Natural killer cell treated with Interleukin-12 subunit alpha and Interleukin-12 subunit beta and Interleukin-15 and Interleukin-18, amount 100 ng/mL, for 72 hours (primary cell): ENCODE measurements around the gene AQP1. TPM values are rescaled to one million over a fixed set of nuclear protein-coding genes. Genes with fewer than 3 reads are reported as not detected.

ENCODE experiments used
- ATAC-seq, 2 donors: fragments of 150-1000 bp; cut with Tn5 transposase in 1 of 2; sonication (Bioruptor Pico), chemical (Tn5 transposase) in 1 of 2; 2 replicates each; pipeline ENCODE4 v1.10.0; 2021
- DNase-seq: peaks from one replicate; pipeline ENCODE4 v3.0.0; 2022; ENCODE audit warnings: low spot score
- H3K27ac Mint-ChIP-seq, 2 donors: 1 replicate in 1 of 2; 2 replicates in 1 of 2; pipeline ENCODE4 v1.8.0; 2022; ENCODE audit warnings: mixed read lengths in 2 of 2, mild to moderate bottlenecking in 1 of 2, moderate library complexity in 1 of 2
- H3K27me3 Mint-ChIP-seq, 2 donors: 1 replicate in 1 of 2; 2 replicates in 1 of 2; pipeline ENCODE4 v1.8.0; 2022; ENCODE audit warnings: mixed read lengths in 2 of 2
- H3K36me3 Mint-ChIP-seq: one replicate; pipeline ENCODE4 v1.8.0; 2022; ENCODE audit warnings: mixed read lengths
- H3K4me1 Mint-ChIP-seq, 2 donors: 1 replicate in 1 of 2; 2 replicates in 1 of 2; pipeline ENCODE4 v1.8.0; 2022; ENCODE audit warnings: low read depth in 2 of 2, mixed read lengths in 2 of 2, mild to moderate bottlenecking in 1 of 2
- H3K4me3 Mint-ChIP-seq: one replicate; pipeline ENCODE4 v1.8.0; 2022; ENCODE audit warnings: mixed read lengths
- H3K9me3 Mint-ChIP-seq: 2 replicates; pipeline ENCODE4 v1.8.0; 2022; ENCODE audit warnings: mixed read lengths
- total RNA-seq, 2 donors: library from RNA; stranded (reverse); gene quantifications; one replicate each; pipeline ENCODE4 v1.2.3, GENCODE V29; 2022

The AQP1 gene
- total RNA-seq, 2 donors from 2014 or later: 0.14 TPM; not detected in 1

- Mint-ChIP-seq H3K9me3 (no peaks in the 10 kb centered on the region), H3K36me3 (no peaks in the 10 kb centered on the region), H3K4me1 (no peaks in the 10 kb centered on the region), H3K27ac (no peak overlapping the region), H3K4me3 (no peak overlapping the region), H3K27me3 (no peaks in the 10 kb centered on the region)
- ATAC-seq: no peak
- no peak for DNase-seq
Observed at GRCh38 chr7:30877015-30877769, 34.5 kb upstream of the AQP1 start.

GRCh38 chr7:30877993-30878392, 33.7 kb upstream of the AQP1 start:
- no peaks in the 10 kb centered on the region for H3K9me3 Mint-ChIP-seq
- DNase-seq: no peak
- H3K27ac Mint-ChIP-seq: no peak overlapping the region
- H3K27me3 Mint-ChIP-seq: no peaks in the 10 kb centered on the region
- no peak overlapping the region for H3K4me3 Mint-ChIP-seq
- ATAC-seq: peak in 1 of 2 donors; percentile 11
- H3K4me1 Mint-ChIP-seq: no peaks in the 10 kb centered on the region
- no peaks in the 10 kb centered on the region for H3K36me3 Mint-ChIP-seq

GRCh38 chr7:30879139-30880124, 32.2 kb upstream of the AQP1 start:
- H3K27ac Mint-ChIP-seq: no peak overlapping the region

GRCh38 chr7:30880125-30880720, 31.4 kb upstream of the AQP1 start:
- Mint-ChIP-seq H3K9me3 (no peaks in the 10 kb centered on the region), H3K4me3 (no peak overlapping the region), H3K36me3 (no peaks in the 10 kb centered on the region), H3K27ac (no peak overlapping the region), H3K27me3 (no peaks in the 10 kb centered on the region), H3K4me1 (no peaks in the 10 kb centered on the region)
- ATAC-seq (no peak), DNase-seq (no peak)

More at GRCh38 chr7:30879139-30880124, 32.2 kb upstream of the AQP1 start:
- ATAC-seq (no peak), DNase-seq (no peak)
- H3K4me3 Mint-ChIP-seq: no peak overlapping the region
- H3K27me3 Mint-ChIP-seq: no peaks in the 10 kb centered on the region
- H3K4me1 Mint-ChIP-seq: no peaks in the 10 kb centered on the region
- H3K9me3 Mint-ChIP-seq: no peaks in the 10 kb centered on the region
- H3K36me3 Mint-ChIP-seq: no peaks in the 10 kb centered on the region

GRCh38 chr7:30880941-30881340, 30.7 kb upstream of the AQP1 start:
- no peak overlapping the region for H3K27ac Mint-ChIP-seq
- H3K9me3 Mint-ChIP-seq: no peaks in the 10 kb centered on the region
- H3K27me3 Mint-ChIP-seq: no peaks in the 10 kb centered on the region
- ATAC-seq (no peak), DNase-seq (no peak)
- no peaks in the 10 kb centered on the region for H3K36me3 Mint-ChIP-seq
- no peak overlapping the region for H3K4me3 Mint-ChIP-seq
- H3K4me1 Mint-ChIP-seq: no peaks in the 10 kb centered on the region

- H3K9me3 Mint-ChIP-seq: no peaks in the 10 kb centered on the region
- no peak for DNase-seq
- no peaks in the 10 kb centered on the region for H3K4me1 Mint-ChIP-seq
- ATAC-seq: no peak
- no peak overlapping the region for H3K4me3 Mint-ChIP-seq
- no peak overlapping the region for H3K27ac Mint-ChIP-seq
- H3K27me3 Mint-ChIP-seq: no peaks in the 10 kb centered on the region
- H3K36me3 Mint-ChIP-seq: no peaks in the 10 kb centered on the region
Observed at GRCh38 chr7:30881448-30881847, 30.2 kb upstream of the AQP1 start.

- Mint-ChIP-seq H3K4me1 (no peaks in the 10 kb centered on the region), H3K27me3 (no peaks in the 10 kb centered on the region), H3K9me3 (no peaks in the 10 kb centered on the region), H3K4me3 (no peak overlapping the region), H3K27ac (no peak overlapping the region), H3K36me3 (no peaks in the 10 kb centered on the region)
- no peak for ATAC-seq
- no peak for DNase-seq
Observed at GRCh38 chr7:30884881-30885280, 26.8 kb upstream of the AQP1 start.

GRCh38 chr7:30886608-30887011, 25.0 kb upstream of the AQP1 start:
- H3K27me3 Mint-ChIP-seq: peaks cover 0 to 6% of the 10 kb centered on the region in 2 donors
- ATAC-seq (no peak), DNase-seq (no peak)
- H3K27ac Mint-ChIP-seq: no peak overlapping the region
- no peaks in the 10 kb centered on the region for H3K36me3 Mint-ChIP-seq
- H3K4me1 Mint-ChIP-seq: no peaks in the 10 kb centered on the region
- no peak overlapping the region for H3K4me3 Mint-ChIP-seq
- no peaks in the 10 kb centered on the region for H3K9me3 Mint-ChIP-seq

GRCh38 chr7:30887464-30887872, 24.2 kb upstream of the AQP1 start:
- no peak overlapping the region for H3K27ac Mint-ChIP-seq
- no peaks in the 10 kb centered on the region for H3K36me3 Mint-ChIP-seq
- no peak for ATAC-seq
- no peaks in the 10 kb centered on the region for H3K4me1 Mint-ChIP-seq
- H3K9me3 Mint-ChIP-seq: no peaks in the 10 kb centered on the region
- DNase-seq: no peak
- H3K27me3 Mint-ChIP-seq: peaks cover 0 to 6% of the 10 kb centered on the region in 2 donors
- no peak overlapping the region for H3K4me3 Mint-ChIP-seq

- H3K36me3 Mint-ChIP-seq: no peaks in the 10 kb centered on the region
- H3K27ac Mint-ChIP-seq: no peak overlapping the region
- DNase-seq: no peak
- ATAC-seq: no peak
- no peaks in the 10 kb centered on the region for H3K9me3 Mint-ChIP-seq
- H3K27me3 Mint-ChIP-seq: peaks cover 0 to 6% of the 10 kb centered on the region in 2 donors
- no peaks in the 10 kb centered on the region for H3K4me1 Mint-ChIP-seq
- no peak overlapping the region for H3K4me3 Mint-ChIP-seq
Observed at GRCh38 chr7:30888747-30889146, 22.9 kb upstream of the AQP1 start.

- no peaks in the 10 kb centered on the region for H3K9me3 Mint-ChIP-seq
- ATAC-seq (no peak), DNase-seq (no peak)
- no peaks in the 10 kb centered on the region for H3K4me1 Mint-ChIP-seq
- H3K4me3 Mint-ChIP-seq: no peak overlapping the region
- peaks cover 0 to 6% of the 10 kb centered on the region in 2 donors for H3K27me3 Mint-ChIP-seq
- no peaks in the 10 kb centered on the region for H3K36me3 Mint-ChIP-seq
- no peak overlapping the region for H3K27ac Mint-ChIP-seq
Observed at GRCh38 chr7:30890226-30890625, 21.4 kb upstream of the AQP1 start.

- ATAC-seq: no peak
- peaks cover 4 to 6% of the 10 kb centered on the region in 2 donors for H3K27me3 Mint-ChIP-seq
- H3K4me3 Mint-ChIP-seq: no peak overlapping the region
- peaks cover 0 to 2% of the 10 kb centered on the region in 2 donors for H3K4me1 Mint-ChIP-seq
- no peak for DNase-seq
- H3K9me3 Mint-ChIP-seq: no peaks in the 10 kb centered on the region
- no peaks in the 10 kb centered on the region for H3K36me3 Mint-ChIP-seq
- no peak overlapping the region for H3K27ac Mint-ChIP-seq
Observed at GRCh38 chr7:30893357-30893756, 18.3 kb upstream of the AQP1 start.

GRCh38 chr7:30894009-30894408, 17.6 kb upstream of the AQP1 start:
- ATAC-seq (no peak), DNase-seq (no peak)
- Mint-ChIP-seq H3K36me3 (no peaks in the 10 kb centered on the region), H3K4me1 (peaks cover 0 to 2% of the 10 kb centered on the region in 2 donors), H3K9me3 (no peaks in the 10 kb centered on the region), H3K27ac (no peak overlapping the region), H3K4me3 (no peak overlapping the region), H3K27me3 (peaks cover 4 to 6% of the 10 kb centered on the region in 2 donors)
